Tibial nerve (tissue), 4 donors: ENCODE data around the gene NUFIP2.

Experiments
- EP300 ChIP-seq, 2 donors: sonication (generic); formaldehyde crosslinking; IDR thresholded peaks; one replicate each; pipeline ENCODE4 v1.6.1; 2017; ENCODE audit warnings: antibody characterized with exemption in 2 of 2, mild to moderate bottlenecking in 1 of 2
- POLR2A ChIP-seq, 2 donors: fragments of 450-650 bp; IDR thresholded peaks; one replicate each; pipeline ENCODE4 v1.6.1; 2017; ENCODE audit warnings: antibody characterized with exemption in 2 of 2, mild to moderate bottlenecking in 2 of 2, moderate library complexity in 2 of 2
- TF ChIP-seq, protein P1 (sequence below), 5 experiments: fragments of 200-600 bp in 3 of 5; fragments of 450-650 bp in 2 of 5; sonication (generic) in 3 of 5; IDR thresholded peaks; one replicate each; pipeline ENCODE4 v1.5.1; 2016 to 2019; ENCODE audit warnings: antibody characterized with exemption in 5 of 5, mild to moderate bottlenecking in 3 of 5, moderate library complexity in 2 of 5

DNA sequence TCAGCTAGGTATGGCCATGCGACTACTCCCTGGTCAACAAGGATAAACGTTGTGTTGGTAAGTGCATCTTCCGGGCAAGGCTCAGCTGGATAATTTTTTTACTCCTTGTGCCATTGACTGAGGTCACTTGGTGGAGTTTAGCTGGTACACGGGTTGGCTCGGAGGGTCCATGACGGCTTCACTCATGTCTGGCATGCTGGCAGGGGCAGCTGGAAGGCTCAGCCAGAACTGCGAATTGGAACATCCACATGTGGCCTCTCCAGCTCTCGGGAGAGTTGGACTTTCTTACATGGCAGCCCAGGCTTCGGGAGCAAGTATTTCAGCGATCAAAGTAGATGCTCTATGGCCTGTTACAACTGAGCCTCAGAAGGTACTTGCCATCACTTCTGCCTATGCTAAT is 78.8 kb downstream of the NUFIP2 start:
- TF ChIP-seq, protein P1, sequence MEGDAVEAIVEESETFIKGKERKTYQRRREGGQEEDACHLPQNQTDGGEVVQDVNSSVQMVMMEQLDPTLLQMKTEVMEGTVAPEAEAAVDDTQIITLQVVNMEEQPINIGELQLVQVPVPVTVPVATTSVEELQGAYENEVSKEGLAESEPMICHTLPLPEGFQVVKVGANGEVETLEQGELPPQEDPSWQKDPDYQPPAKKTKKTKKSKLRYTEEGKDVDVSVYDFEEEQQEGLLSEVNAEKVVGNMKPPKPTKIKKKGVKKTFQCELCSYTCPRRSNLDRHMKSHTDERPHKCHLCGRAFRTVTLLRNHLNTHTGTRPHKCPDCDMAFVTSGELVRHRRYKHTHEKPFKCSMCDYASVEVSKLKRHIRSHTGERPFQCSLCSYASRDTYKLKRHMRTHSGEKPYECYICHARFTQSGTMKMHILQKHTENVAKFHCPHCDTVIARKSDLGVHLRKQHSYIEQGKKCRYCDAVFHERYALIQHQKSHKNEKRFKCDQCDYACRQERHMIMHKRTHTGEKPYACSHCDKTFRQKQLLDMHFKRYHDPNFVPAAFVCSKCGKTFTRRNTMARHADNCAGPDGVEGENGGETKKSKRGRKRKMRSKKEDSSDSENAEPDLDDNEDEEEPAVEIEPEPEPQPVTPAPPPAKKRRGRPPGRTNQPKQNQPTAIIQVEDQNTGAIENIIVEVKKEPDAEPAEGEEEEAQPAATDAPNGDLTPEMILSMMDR (IDR thresholded peaks at IDR 0.05): no peak
- TF ChIP-seq POLR2A (IDR thresholded peaks at IDR 0.05) (no peak), EP300 (IDR thresholded peaks at IDR 0.05) (no peak)
